Right lung (tissue), 5 donors: Measurements from ENCODE around the gene EPB41L4A. TPM values are rescaled to one million over a fixed set of nuclear protein-coding genes. Genes with fewer than 3 reads are reported as not detected.

ENCODE experiments used
- DNase-seq, 2 donors: peaks; one replicate each; pipeline ENCODE4 v3.0.0-alpha.2; 2013
- polyA plus RNA-seq, 5 donors: library from polyadenylated mRNA; unstranded; fragments of 120-200 nt; gene quantifications; one replicate each; pipeline versions ENCODE4 v1.2.1 to v1.2.3, GENCODE V29; 2013; ENCODE audit warnings: inconsistent platforms in 1 of 5, low replicate concordance in 1 of 5; ENCODE audit not compliant: insufficient read length in 5 of 5, insufficient read depth in 1 of 5

Gene EPB41L4A
- polyA plus RNA-seq, 5 donors: 8.0 to 25.3 (median 17.3) TPM

- no peak for DNase-seq
Measured at GRCh38 chr5:112355058-112355685, 63.9 kb downstream of the EPB41L4A start.

- no peak for DNase-seq
Measured at GRCh38 chr5:112353678-112354077, 65.4 kb downstream of the EPB41L4A start.

- no peak for DNase-seq
Measured at GRCh38 chr5:112351225-112351624, 67.9 kb downstream of the EPB41L4A start.

GRCh38 chr5:112350626-112351025, 68.5 kb downstream of the EPB41L4A start:
- no peak for DNase-seq

- no peak for DNase-seq
Measured at GRCh38 chr5:112349371-112349770, 69.7 kb downstream of the EPB41L4A start.

- no peak for DNase-seq
Measured at GRCh38 chr5:112348915-112349314, 70.2 kb downstream of the EPB41L4A start.

- no peak for DNase-seq
Measured at GRCh38 chr5:112348387-112348786, 70.7 kb downstream of the EPB41L4A start.

- no peak for DNase-seq
Measured at GRCh38 chr5:112346411-112347044, 72.5 kb downstream of the EPB41L4A start.

GRCh38 chr5:112344540-112344939, 74.5 kb downstream of the EPB41L4A start:
- no peak for DNase-seq

GRCh38 chr5:112342389-112342788, 76.7 kb downstream of the EPB41L4A start:
- no peak for DNase-seq

GRCh38 chr5:112339761-112340160, 79.3 kb downstream of the EPB41L4A start:
- no peak for DNase-seq

GRCh38 chr5:112338681-112339337, 80.3 kb downstream of the EPB41L4A start:
- DNase-seq: no peak

- no peak for DNase-seq
Measured at GRCh38 chr5:112333331-112333781, 85.7 kb downstream of the EPB41L4A start.

GRCh38 chr5:112331892-112332291, 87.2 kb downstream of the EPB41L4A start:
- DNase-seq: no peak

- DNase-seq: no peak
Measured at GRCh38 chr5:112329419-112330090, 89.5 kb downstream of the EPB41L4A start.

- DNase-seq: no peak
Measured at GRCh38 chr5:112323166-112323565, 95.9 kb downstream of the EPB41L4A start.

GRCh38 chr5:112320408-112320807, 98.7 kb downstream of the EPB41L4A start:
- no peak for DNase-seq

GRCh38 chr5:112318346-112318745, 100.7 kb downstream of the EPB41L4A start:
- no peak for DNase-seq

GRCh38 chr5:112317866-112318265, 101.2 kb downstream of the EPB41L4A start:
- no peak for DNase-seq

- no peak for DNase-seq
Measured at GRCh38 chr5:112316731-112317130, 102.3 kb downstream of the EPB41L4A start.

GRCh38 chr5:112316006-112316405, 103.1 kb downstream of the EPB41L4A start:
- no peak for DNase-seq
